T-helper 2 cell treated with Interferon-gamma antibody and Interleukin-4, amounts not matched to agents 5 μg/mL and 100 μg/mL, for 36 hours (primary cell): ENCODE data around the gene S100A10.
A peak's percentile ranks its signal among the peaks of the same experiment; 100 is the strongest.

ENCODE experiments used
- DNase-seq: peaks from one replicate; pipeline ENCODE4 v3.0.0; 2021; ENCODE audit warnings: low spot score
- H3K27ac Mint-ChIP-seq: one replicate; pipeline ENCODE4 v1.8.0; 2021; ENCODE audit warnings: mild to moderate bottlenecking, mixed read lengths
- H3K27me3 Mint-ChIP-seq: one replicate; pipeline ENCODE4 v1.8.0; 2021; ENCODE audit warnings: low read depth, mixed read lengths
- H3K36me3 Mint-ChIP-seq: one replicate; pipeline ENCODE4 v1.8.0; 2021; ENCODE audit warnings: low read depth, mixed read lengths
- H3K4me1 Mint-ChIP-seq: one replicate; pipeline ENCODE4 v1.8.0; 2021; ENCODE audit warnings: low read depth, mixed read lengths
- H3K4me3 Mint-ChIP-seq: one replicate; pipeline ENCODE4 v1.8.0; 2022; ENCODE audit warnings: mild to moderate bottlenecking, moderate library complexity, mixed read lengths
- H3K9me3 Mint-ChIP-seq: one replicate; pipeline ENCODE4 v1.8.0; 2021; ENCODE audit warnings: mixed read lengths

Gene S100A10

GRCh38 chr1:151972542-151973248 is 21.0 kb downstream of the S100A10 start:
- Mint-ChIP-seq H3K4me3 (no peak overlapping the region), H3K9me3 (no peaks in the 10 kb centered on the region), H3K27ac (no peak overlapping the region), H3K36me3 (no peaks in the 10 kb centered on the region), H3K27me3 (peaks cover 17% of the 10 kb centered on the region), H3K4me1 (peaks cover 27% of the 10 kb centered on the region)
- DNase-seq, result peak; percentile 33

GRCh38 chr1:151970626-151971025 is 23.0 kb downstream of the S100A10 start:
- Mint-ChIP-seq H3K36me3 (no peaks in the 10 kb centered on the region), H3K9me3 (no peaks in the 10 kb centered on the region), H3K4me3 (no peak overlapping the region), H3K27me3 (peaks cover 18% of the 10 kb centered on the region), H3K4me1 (peaks cover 28% of the 10 kb centered on the region), H3K27ac (no peak overlapping the region)
- no peak for DNase-seq

GRCh38 chr1:151970128-151970527 is 23.5 kb downstream of the S100A10 start:
- Mint-ChIP-seq H3K4me3 (no peak overlapping the region), H3K27me3 (peaks cover 21% of the 10 kb centered on the region), H3K9me3 (no peaks in the 10 kb centered on the region), H3K27ac (no peak overlapping the region), H3K4me1 (peaks cover 28% of the 10 kb centered on the region), H3K36me3 (no peaks in the 10 kb centered on the region)
- no peak for DNase-seq

DNA sequence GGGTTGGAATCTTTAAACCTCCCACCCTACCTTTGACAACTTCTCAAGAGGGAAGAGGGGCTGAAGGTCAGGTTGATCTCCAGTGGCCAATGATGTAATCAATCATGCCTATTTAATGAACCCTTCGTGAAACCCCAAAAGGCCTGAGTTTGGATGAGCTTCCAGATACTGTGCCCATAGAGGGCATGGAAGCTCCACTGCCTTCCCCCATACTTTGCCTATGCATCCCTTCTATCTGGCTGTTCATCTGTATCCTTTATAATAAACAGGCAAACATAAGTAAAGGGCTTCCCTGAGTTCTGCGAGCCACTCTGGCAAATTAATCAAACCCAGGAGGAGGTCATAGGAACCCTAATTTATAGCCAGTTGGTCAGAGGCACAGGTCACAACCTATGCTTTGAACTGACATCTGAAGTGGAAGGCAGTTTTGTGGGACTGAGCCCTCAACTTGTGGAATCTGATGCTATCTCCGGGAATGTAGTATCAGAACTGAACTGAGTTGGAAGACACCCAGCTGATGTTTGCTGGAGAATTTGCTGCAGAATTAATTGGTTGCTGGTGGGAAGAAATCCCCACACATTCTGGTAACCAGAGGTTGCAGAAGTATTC is 24.8 kb downstream of the S100A10 start:
- Mint-ChIP-seq H3K9me3 (no peaks in the 10 kb centered on the region), H3K36me3 (no peaks in the 10 kb centered on the region), H3K27ac (no peak overlapping the region), H3K27me3 (peaks cover 17% of the 10 kb centered on the region), H3K4me3 (no peak overlapping the region), H3K4me1 (peaks cover 26% of the 10 kb centered on the region)
- no peak for DNase-seq

DNA sequence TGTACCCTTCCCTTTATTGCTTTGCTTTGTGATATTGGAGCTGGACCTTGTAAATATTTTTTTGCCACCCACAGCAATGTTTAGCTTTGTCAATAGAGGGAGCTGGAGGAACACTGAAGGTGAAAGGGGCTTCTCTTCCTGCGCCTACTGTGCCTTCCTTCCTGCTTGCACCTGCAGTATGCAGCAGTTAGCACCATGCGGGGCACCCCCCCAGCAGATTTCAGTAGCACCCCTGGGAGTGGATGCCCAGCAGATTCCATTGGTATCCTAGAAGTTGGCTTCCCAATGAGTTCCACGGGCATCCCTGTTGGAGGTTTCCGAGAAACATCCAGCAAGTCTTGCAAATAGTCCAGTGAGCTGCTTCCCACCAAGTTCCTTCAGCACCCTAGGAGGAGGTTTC is 25.6 kb downstream of the S100A10 start:
- no peaks in the 10 kb centered on the region for H3K9me3 Mint-ChIP-seq
- H3K27ac Mint-ChIP-seq, result no peak overlapping the region
- peaks cover 15% of the 10 kb centered on the region for H3K27me3 Mint-ChIP-seq
- peaks cover 24% of the 10 kb centered on the region for H3K4me1 Mint-ChIP-seq
- peak; percentile 45 for DNase-seq
- H3K4me3 Mint-ChIP-seq, result no peak overlapping the region
- no peaks in the 10 kb centered on the region for H3K36me3 Mint-ChIP-seq

DNA sequence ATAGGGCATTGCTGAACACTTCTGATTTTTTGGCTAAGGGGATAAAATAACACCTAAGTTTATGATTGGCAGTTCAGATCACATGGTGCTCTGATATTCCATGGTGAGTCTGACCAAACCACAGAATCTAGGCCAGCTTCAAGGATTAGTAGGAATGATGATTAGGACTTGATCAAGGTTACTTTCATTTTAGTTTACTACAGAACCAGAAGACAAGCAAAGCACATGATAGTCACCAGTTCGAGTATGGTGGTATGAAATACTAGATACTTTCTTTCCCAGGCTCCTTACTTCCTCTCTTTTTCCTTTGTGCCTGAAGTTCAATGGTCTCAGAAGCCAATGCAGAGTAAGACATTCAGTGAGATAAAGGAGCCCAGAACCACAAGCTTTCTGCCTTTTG is 26.6 kb downstream of the S100A10 start:
- no peaks in the 10 kb centered on the region for H3K9me3 Mint-ChIP-seq
- no peak for DNase-seq
- H3K27ac Mint-ChIP-seq, result no peak overlapping the region
- peaks cover 13% of the 10 kb centered on the region for H3K27me3 Mint-ChIP-seq
- no peak overlapping the region for H3K4me3 Mint-ChIP-seq
- H3K36me3 Mint-ChIP-seq, result no peaks in the 10 kb centered on the region
- peaks cover 18% of the 10 kb centered on the region for H3K4me1 Mint-ChIP-seq

GRCh38 chr1:151966061-151966460 is 27.6 kb downstream of the S100A10 start:
- H3K27me3 Mint-ChIP-seq, result peaks cover 11% of the 10 kb centered on the region
- no peak for DNase-seq
- no peak overlapping the region for H3K4me3 Mint-ChIP-seq
- no peak overlapping the region for H3K27ac Mint-ChIP-seq
- H3K9me3 Mint-ChIP-seq, result no peaks in the 10 kb centered on the region
- peaks cover 18% of the 10 kb centered on the region for H3K4me1 Mint-ChIP-seq
- H3K36me3 Mint-ChIP-seq, result no peaks in the 10 kb centered on the region

DNA sequence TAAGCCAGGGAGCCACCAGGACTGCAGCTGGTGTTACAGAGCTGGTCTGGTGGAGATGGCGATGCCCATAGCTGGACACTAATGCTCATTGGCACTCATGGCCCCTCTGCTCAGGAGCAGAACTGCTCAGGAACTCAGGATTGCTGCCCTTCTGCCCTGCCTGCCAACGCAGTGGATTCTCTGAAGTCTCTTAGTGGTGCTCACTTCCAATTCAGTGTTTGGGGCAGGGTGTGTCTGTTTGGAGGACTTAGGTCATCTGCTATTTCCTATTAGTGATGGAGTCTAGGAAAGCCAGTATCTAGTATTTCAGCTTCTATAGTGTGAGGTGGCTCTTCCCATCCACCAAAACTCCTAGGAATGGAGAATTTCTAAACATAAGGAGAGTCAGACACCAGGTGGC is 29.1 kb downstream of the S100A10 start:
- Mint-ChIP-seq H3K27ac (no peak overlapping the region), H3K4me3 (no peak overlapping the region), H3K4me1 (peaks cover 22% of the 10 kb centered on the region), H3K36me3 (no peaks in the 10 kb centered on the region), H3K27me3 (peaks cover 12% of the 10 kb centered on the region), H3K9me3 (no peaks in the 10 kb centered on the region)
- no peak for DNase-seq

GRCh38 chr1:151963288-151963687 is 30.4 kb downstream of the S100A10 start:
- Mint-ChIP-seq H3K27me3 (peaks cover 12% of the 10 kb centered on the region), H3K4me3 (no peak overlapping the region), H3K36me3 (no peaks in the 10 kb centered on the region), H3K9me3 (no peaks in the 10 kb centered on the region), H3K27ac (no peak overlapping the region), H3K4me1 (peaks cover 13% of the 10 kb centered on the region)
- no peak for DNase-seq

- Mint-ChIP-seq H3K9me3 (no peaks in the 10 kb centered on the region), H3K4me3 (no peak overlapping the region), H3K4me1 (peaks cover 4% of the 10 kb centered on the region)
Observed at GRCh38 chr1:151961833-151962232, 31.8 kb downstream of the S100A10 start.

GRCh38 chr1:151960780-151961513 is 32.7 kb downstream of the S100A10 start:
- no peaks in the 10 kb centered on the region for H3K9me3 Mint-ChIP-seq
- H3K27ac Mint-ChIP-seq, result no peak overlapping the region
- DNase-seq, result no peak
- H3K4me3 Mint-ChIP-seq, result no peak overlapping the region
- H3K27me3 Mint-ChIP-seq, result peaks cover 14% of the 10 kb centered on the region
- H3K36me3 Mint-ChIP-seq, result no peaks in the 10 kb centered on the region
- H3K4me1 Mint-ChIP-seq, result peaks cover 4% of the 10 kb centered on the region

More at GRCh38 chr1:151961833-151962232, 31.8 kb downstream of the S100A10 start:
- Mint-ChIP-seq H3K36me3 (no peaks in the 10 kb centered on the region), H3K27ac (no peak overlapping the region), H3K27me3 (peaks cover 12% of the 10 kb centered on the region)
- DNase-seq, result no peak

DNA sequence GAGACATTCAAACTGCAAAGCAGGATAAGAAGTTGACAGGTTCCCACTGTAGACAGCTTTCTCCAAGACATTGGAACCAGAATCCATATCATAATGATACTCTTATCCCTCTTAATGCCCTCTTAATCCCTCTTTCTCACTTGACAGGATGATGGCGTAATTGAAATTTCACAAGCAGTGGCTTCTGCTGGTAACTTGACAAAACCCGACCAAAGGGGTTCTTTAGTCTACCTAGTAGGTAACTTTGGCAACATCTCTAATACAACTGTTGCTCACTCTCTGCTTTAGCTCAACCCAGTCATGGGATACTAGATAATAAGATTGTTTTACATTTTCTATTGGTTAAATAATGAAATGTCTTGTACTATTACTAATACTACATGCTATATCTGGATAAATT is 34.7 kb downstream of the S100A10 start:
- Mint-ChIP-seq H3K4me1 (peaks cover 4% of the 10 kb centered on the region), H3K4me3 (no peak overlapping the region), H3K36me3 (no peaks in the 10 kb centered on the region), H3K9me3 (no peaks in the 10 kb centered on the region), H3K27ac (no peak overlapping the region), H3K27me3 (peaks cover 5% of the 10 kb centered on the region)
- DNase-seq, result no peak

DNA sequence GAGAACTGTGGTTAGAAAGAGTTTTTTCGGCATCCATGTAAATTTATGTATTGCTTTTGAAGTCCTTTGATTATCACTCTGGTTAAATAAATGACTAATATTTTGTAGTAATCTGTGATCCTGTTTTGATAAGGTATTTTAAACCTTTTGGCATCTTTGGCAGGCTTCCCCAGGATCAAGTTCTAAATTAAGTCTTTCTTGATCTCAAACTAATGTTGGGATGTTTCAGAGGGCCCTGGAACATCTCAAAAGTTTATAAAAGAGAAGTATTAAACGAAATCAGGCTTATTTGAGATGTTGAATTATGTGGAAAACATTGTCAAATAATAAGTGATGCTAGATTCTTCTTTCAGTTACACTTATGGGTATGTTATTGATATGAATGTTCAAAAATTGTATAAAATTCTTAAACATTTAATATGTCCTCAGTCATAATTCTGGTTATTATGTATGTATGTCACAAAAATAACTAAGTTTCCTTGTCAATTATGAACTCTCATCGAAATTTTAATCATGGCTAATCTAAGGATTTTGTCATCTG is 36.6 kb downstream of the S100A10 start:
- H3K9me3 Mint-ChIP-seq, result no peaks in the 10 kb centered on the region
- H3K27ac Mint-ChIP-seq, result no peak overlapping the region
- peaks cover 8% of the 10 kb centered on the region for H3K27me3 Mint-ChIP-seq
- no peak for DNase-seq
- H3K4me1 Mint-ChIP-seq, result peaks cover 4% of the 10 kb centered on the region
- no peaks in the 10 kb centered on the region for H3K36me3 Mint-ChIP-seq
- no peak overlapping the region for H3K4me3 Mint-ChIP-seq
